NCI-H146 treated with DMSO at 0.1 percent for 48 hours (cell line): ENCODE results near the gene CATSPERD.

ENCODE experiments used
- DNase-seq: peaks from one replicate; lab custom pipeline; 2025; ENCODE audit not compliant: unreplicated experiment; lab: John Stamatoyannopoulos, UW

Gene CATSPERD

DNA sequence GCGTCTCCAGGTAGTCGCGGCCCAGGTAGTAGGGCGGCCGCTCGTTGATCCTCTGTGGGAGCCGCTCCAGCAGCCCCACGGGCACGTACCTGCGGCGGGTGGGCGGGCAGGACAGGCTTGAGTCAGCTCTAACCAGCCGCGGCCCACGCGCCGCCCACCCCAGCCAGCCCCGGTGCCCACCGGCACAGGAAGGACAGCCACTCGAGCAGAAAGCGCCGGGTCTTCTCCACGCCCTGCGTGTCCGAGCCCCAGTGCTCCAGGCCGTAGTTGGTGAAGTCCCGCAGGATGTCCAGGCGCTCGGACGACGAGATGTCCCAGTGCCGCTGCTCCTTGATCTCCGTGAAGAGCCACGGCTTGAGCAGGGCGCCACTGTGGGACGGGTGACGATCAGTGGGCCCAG is 65.0 kb downstream of the CATSPERD start:
- no peak for DNase-seq

DNA sequence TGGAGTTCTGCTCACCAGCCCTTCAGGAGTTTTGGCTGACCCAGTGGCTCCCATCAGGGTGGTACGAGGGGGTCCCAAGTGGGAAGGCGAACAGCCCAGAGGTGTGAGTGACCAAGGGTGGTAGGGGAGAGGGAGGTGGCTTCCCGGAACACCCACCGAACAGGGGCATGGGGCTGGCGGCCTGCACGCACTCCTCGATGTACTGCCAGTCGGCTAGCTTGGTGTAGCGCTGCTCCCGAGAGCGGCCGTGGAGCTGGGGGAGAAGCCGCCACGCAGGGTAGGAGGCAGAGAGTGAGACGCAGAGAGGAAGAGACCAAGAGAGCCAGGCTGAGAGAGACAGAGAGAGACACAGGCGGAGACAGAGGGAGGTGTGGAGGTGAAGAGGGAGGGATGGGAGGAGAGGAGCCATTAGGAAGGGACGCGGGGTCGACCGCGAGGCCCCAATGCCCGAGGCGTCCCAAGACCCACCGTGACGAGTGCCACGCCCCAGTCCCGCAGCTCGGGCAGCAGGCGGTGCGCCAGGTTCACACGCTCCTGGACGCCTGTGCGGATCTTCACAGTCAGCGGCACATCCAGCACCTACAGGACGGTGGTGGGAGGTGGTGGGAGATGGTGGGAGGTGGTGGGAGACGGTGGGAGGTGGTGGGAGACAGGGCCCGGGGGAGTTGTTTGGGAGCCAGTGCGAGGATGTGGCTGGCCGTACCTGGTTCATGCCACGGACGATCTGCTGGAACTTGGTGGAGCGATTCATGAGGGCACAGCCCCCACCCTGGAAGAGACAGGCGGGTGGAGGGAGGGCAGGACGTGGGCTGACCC is 66.4 kb downstream of the CATSPERD start:
- DNase-seq = no peak

DNA sequence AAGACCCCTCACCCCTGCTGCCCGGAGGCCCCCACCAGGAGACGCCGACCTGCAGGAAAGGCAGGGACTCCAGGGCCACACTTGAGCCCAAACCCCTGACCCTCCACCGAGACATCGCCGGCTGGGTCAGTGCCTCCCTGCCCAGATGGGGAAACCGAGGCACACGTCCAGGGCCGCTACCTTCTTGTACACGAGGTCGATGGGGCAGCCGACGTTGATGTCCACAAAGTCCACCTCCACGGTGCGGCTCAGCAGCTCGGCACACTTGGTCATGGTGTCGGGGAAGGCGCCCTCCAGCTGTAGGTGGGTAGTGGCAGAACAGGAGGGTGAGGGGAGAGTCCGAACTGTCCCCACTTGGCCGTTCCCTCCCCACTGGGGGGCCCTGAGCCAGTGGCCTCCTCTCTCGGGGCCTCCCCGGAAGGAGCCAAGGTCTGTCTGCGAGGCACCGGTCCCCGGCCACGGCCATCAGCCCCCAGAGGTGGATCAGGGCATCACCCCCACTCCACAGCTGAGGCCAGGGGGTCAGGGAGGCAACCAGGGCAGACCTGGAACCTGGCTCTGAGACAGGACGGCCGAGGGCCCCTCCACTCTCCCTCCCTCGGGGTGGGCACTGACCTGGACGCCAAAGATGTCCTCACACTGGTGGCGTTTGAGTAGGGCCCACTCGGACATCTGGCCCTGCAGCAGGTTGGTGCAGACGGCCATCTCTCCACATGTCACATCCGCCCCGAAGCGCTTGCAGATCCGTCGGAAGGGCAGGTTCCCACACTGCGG is 67.2 kb downstream of the CATSPERD start:
- no peak for DNase-seq

DNA sequence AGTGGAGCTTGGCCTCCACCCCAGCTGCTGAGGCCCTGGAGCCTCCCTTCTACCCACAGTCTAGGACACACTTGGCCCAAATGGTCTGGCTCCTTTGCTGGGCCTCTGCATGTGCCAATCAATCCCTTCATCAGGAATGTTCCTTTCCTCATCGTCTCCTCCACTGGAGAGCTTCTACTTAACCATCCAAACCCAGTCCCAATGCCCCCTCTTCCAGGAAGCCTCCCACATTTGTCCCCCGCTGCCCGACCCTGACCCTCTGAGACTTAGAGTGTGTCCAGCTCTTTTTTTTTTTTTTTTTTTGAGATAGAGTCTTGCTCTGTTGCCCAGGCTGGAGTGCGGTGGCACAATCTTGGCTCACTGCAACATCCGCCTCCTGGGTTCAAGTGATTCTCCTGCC is 68.0 kb downstream of the CATSPERD start:
- DNase-seq = no peak

DNA sequence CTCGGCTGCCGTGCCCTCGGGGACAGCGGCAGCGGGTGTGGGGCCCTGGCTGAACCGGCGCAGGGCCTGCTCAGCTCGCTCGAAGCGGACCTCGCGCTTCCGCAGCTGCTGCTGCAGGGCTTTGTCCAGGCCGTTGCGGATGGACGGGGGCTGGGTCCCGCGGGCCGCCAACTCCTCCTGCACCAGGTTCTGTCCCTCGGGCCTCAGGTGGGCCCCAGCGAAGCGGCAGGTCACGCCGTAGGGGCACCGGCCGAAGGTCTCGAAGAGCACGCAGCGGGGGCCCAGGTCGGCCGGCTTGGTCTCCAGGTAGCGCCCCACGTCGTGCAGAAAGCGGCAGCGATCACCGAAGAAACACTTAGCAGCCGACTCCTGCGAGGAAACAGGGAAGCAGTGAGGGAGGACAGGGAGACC is 68.9 kb downstream of the CATSPERD start:
- DNase-seq = no peak

DNA sequence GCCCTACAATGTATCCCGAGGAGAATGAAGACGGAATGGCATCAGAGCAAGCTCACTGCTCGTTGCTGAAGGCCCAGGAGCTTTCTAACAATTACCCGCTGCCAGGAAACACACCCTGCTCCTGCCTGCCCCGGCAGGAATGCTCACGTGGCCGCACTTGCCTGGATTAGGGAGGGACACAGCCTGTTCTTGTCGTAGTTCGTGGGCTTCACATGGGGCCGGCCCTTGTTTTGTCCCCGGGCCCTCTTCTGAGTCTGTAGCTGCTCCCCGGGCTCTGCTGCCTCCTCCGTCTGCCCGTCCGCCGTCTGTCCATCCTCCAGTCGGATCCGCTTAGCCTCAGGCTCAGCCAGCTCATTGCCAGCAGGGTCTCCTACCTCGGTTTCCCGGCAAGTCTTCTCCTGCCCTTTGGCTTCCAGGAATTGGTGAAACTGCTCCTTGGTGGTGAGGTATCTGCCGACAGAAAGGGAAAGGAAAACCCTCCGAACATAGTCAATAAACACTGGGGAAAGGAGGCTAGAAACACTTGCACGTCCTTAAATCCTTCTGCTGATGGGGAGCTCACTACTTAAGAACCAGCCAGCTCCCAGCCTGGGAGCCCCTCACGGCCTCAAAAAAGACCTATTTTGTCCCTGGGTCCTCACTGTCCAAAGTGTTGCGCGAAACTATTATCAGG is 69.6 kb downstream of the CATSPERD start:
- DNase-seq = no peak

DNA sequence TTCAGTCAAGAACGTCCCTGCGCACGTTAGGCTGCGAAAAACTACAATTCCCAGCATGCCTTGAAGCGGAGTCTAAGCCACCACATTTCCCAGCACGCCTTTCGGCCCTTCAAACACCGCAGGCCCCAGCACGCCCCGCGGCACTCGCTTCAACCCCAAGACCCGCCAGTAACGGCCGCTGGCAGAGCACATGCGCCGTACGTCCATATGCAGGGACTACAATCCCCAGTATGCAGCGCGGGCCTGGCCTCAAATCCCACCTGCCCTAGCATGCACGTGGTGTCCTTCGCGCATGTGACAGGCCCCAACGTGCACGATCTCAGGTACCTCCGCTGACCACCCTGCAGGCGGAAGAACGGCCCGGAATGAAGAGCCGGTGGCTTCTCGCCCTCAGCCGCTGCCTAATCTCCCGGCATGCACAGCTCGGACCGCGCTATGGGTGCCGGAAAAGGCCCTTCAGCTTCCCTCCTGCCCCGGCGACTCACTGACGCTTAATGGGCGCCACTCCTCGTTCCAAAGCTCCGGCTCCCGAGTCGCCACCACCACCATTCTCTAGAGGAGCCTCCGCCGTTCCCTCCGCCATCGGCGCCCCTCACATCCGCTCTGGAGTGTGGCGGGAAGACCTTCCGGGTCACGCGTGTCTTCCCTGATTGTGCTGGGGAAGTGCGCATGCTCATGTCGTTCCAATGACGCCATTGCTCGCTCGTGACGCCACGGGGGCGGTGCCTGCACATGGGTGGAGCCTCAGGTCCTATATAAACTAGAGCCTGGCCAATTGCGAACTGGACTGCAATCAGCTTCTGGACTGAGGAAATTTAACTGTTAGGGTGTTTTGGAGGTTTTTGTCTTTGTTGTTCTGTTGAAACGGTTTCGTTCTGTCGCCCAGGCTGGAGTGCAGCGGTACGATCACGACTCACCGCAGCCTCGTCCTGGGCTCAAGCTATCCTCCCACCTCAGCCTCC is 70.4 kb downstream of the CATSPERD start, which contains the start of gene DUS3L:
Gene DUS3L (minus strand): TSS at position 605 of the 962 bp plus-strand sequence. CDS start 22 bp downstream, at position 583.
- DNase-seq = peak; percentile 78

DNA sequence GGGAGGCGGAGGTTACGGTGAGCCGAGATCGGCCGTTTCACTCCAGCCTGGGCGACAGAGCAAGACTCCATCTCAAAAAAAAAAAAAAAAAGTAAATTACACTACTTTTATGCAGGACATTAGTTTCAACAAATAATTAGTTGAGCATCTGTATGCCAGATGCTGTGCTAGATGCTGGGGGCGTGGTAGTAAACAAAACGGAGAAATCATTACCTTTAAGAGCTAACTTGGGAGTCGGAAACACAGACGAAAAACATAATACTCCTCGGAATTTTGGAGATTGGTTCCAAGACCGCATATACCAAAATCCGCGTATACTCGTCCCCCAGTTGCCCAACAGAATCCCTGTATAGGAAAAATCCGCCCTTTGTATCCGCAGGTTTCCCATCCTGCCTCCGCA is 71.8 kb downstream of the CATSPERD start:
- DNase-seq = no peak

DNA sequence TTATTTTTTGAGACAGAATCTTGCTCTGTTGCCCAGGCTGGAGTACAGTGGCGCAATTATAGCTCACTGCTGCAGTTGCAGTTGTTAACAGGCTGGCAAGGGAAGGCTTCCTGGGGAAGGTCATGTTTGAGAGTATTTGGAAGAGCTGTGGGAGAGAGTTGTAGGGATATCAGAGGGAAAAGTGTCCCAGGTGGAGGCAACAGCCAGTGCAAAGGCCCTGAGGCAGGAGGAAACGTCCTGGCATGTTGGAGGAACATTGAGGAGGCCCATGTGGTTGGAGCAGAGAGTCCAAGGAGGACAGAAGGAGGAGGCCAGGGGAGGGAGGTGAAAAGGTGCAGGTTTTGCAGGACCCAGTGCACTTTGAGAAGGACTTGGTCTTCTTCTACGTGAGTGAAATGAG is 72.8 kb downstream of the CATSPERD start:
- DNase-seq = no peak

DNA sequence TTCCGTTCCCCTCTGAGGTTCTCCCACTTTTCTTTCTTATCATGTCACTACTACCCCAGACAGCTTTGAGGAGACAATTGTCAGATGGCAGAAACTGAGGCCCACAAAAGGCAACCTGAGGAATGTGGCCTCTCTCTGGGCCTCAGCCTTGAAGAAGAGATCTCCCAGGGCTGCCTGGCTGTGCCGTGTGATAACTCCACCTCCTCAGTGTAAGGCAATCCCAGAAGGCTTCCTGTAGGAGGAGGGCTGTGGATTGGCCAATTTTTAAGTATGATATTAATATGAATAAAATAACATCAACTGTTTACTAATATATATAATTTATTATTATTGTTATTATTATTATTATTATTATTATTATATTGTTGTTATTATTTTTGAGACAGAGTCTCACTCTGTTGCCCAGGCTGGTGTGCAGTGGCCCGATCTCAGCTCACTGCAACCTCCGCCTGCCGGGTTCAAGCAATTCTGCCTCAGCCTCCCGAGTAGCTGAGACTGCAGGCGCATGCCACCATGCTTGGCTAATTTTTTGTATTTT is 75.0 kb downstream of the CATSPERD start:
- DNase-seq = no peak

DNA sequence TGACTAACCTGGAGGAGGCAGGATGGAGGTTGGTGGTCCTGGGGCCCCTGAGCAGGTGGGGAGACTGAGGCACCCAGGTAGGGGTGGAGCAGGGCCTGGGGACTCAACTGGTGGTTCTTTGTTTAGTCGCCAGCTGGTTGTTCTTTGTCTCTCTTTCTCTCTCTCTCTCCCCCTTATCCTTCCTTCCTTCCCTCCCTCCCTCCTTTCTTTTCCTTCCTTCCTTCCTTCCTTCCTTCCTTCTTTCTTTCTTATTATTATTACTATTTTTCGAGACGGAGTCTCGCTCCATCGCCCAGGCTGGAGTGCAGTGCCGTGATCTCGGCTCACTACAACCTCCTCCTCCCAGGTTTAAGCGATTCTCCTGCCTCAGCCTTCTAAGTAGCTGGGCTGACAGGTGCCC is 77.8 kb downstream of the CATSPERD start:
- no peak for DNase-seq

DNA sequence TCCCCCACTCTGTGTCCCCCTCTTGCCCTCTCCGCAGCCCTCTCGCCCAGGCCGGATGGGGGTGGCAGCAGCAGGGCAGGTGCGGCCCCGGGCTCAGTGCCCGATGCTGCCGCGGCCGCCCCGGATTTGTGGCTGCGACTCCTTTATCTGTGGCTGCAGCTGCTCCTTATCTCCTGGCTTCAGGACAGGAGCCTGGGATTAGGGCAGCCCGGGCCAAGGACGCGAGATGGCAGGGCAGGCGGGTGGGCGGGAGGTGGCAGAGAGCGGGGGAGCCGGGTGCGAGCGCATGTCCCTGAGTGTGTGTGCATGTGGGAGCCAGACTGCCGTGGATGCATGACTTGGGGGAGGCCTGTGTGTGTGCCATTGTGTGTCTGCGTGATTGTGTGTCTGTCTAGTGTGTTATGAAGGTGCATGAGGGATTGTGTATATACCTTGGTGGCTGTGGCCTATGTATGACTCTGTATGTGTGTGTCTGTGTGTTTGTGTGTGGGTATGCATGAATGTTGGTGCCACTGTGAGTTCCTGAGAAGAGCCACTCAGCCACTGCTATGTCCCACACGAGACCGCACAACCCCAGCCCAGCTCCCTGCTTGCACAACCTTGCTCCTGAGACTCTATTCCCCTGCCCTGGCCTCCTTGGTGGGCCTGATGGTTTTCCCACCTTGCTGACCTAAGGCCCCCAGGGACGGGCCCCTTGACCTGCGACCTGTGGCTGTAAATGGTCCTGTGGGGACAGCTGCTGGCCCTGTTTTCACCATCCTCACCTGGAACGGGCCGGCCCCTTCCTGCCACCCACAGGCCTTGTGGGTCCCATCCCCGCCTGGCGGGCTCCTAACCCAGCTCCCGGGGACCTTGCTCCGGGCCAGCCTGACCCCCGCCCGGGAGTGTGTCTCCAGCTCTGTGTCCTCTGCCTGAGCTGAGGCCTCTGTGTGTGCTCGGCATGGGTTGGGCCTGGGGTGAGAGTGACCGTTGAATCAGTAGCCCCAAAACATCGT is 79.1 kb downstream of the CATSPERD start:
- DNase-seq = no peak

DNA sequence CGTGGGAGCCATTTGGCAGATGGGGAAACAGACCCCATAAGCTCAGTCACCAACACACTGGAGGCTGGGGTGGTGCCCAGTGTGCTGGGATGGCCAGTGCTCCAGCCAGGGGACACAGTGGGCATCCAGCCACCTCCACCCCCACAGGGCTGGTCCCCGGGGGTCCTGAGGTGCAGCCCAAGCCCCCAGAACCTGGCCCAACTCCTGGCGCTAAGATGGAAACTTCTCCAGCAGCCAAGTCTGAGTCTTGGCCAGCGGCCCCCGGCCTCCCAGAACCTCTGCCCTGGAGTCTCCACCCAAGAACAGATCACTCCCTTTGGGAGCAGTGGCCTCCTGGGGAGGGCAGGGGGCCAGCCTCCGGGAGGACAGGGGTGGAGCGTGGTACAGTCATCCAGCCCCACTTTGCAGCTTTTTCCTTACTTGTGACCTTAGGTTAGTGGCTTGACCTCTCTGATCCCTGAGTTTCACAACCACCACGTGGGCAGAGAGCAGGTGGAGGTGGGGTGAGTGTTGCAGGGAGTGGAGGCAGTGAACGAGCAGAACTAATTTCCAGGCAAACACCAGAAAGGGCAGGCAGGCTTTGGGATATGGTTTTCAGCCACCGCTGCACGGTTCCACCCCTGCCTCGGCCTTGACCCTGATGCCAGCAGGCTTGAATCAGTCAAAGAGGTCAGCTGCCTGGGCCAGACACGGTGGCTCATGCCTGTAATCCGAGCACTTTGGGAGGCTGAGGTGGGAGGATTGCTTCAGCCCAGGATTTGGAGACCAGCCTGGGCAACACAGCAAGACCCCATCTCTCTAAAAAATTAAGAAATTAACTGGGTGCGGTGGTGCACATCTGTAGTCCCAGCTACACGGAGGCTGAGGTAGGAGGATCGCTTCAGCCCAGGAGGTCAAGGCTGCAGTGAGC is 80.2 kb downstream of the CATSPERD start:
- no peak for DNase-seq

DNA sequence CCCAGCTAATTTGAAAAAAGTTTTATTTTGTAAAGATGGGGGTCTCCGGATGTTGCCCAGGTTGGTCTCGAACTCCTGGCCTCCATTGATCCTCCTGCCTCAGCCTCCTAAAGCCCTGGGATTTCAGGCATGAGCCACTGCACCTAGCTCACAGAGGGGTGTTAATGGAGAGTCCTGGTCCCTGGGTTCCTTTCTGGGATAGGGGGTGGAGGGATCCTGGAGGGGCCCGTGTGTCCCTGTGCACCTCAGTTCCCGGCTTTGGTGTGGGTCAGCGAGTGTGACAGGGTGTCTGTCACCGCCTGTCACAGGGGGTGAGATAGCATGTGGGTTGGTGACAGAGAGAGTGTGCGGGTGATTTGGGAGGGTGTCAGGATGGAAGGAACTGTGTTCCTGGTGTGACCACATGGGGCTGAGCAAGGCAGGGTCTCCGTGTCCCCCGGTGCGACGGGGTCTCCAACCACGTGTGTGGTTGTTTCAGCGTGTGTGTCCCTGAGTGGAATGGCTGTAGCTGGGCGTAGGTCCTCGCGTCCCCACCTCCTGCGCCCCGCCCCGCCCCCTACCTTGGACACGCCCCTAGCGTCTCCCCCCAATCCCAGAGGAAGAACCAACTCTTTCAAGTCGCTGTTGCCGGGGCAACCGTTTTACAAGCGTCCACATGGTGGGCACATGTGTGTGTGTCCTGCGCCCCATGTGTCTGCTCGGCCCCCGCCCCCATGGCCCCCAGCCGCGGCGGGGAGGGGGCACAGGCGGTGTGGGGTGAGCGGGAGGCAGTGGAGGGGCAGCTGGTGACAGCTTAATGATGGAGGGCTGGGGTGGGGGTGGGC is 81.6 kb downstream of the CATSPERD start:
- peak; percentile 14 for DNase-seq

DNA sequence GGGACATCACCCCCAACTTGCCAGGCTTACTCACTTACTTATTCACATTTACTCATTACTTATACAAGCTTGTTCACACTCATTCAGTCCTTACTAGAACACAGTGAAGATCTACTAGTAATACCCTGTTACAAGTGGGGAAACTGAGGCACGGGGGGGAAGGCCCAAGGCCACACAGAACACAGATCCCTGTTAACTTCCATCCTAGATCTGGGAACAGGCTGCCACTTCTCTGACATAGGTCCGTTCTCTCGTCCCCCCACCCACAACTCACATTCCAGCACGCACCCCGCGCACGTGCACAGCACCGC is 83.0 kb downstream of the CATSPERD start:
- DNase-seq = no peak

DNA sequence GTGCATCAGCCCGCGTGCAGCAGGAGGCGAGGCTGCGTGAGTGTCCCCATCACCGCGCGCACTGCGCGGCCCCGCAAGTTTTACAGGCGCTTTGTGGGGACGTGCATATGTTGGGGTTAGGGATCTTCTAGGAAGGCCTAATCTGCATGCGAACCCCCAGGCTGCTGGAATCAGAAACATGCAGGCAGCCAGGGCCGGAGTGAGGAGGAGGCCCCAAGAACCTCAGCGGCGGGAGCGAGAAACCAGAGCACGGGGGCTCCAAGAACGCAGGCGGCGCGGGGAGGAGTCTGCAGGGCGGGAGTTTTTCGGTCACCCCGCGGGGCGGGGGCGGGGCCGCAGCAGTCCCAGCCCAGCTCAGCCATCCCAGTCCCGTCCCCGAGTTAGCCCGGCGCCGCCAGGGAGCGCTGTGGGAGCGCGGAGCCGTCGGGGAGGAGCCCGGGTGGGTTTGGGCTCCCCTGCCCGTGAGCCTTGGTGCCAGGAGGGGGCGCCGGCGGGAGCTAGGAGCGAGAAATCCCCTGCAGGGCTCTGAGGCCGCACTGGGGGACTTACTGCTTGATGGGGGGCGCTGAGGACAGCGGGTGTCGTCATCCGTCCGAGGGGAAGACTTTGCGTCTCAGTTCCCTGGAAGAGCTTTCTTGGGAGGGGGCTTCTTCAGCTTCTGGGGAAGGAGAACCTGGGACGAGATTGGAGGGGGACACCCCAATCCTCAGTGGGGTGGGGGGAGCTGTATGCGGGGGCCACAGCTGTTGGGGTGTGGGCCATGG is 83.5 kb downstream of the CATSPERD start:
- DNase-seq = peak; percentile 78
